ENCODE data around the gene GREB1L.

GRCh38 chr18:21291106-21291505 is 49.1 kb downstream of the GREB1L start:
- TF ChIP-seq CTCF (IDR thresholded peaks at IDR 0.05), result no peak
- no peak for TF ChIP-seq POLR2A (IDR thresholded peaks at IDR 0.05)
